CD4-positive, alpha-beta T cell treated with Interleukin-21 for 1 hour (primary cell): ENCODE results near the gene ETFA.

Experiments used
- DNase-seq: peaks from one replicate; pipeline ENCODE4 v3.0.0-alpha.2; 2020

Gene ETFA

GRCh38 chr15:76169018-76169417, 142.3 kb downstream of the ETFA start:
- no peak for DNase-seq

DNA sequence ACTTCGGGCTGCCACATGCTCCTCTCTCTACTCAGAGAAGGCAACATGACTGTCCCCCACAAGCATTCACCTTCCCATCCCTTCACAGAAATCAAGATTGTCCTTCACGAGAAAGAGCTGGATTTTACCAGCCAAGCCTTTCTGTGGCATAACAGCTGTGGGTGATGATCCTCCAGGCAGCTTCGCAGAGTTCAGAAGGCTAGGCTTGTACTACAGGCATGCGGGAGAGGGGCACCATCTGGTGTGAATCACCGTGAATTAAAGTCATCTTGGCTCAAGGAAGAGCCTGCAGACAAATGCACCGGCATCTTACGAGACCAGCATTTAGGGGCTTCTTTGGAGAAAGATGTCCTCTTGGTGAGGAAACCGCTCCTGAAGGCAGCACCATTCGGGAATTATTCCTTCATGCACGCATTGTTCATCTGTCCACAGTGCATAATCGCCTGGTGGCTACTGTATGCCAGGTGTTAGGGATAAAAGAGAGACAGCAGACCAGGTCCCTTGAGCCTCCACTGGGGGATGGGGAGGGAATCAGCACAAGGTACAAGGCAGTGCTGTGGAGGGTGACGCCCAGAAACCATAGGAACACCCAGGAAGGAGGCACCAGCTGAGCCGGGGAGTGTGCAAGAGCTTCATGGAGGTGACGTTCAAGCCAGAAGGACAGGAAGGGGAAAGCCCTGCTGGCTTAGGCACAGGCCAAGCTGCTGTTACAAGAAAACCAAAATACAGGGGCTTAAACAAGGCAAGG, 142.9 kb downstream of the ETFA start:
- no peak for DNase-seq

- no peak for DNase-seq
Measured at GRCh38 chr15:76165951-76166350, 145.3 kb downstream of the ETFA start.
